HEK293T (cell line): ENCODE data around the gene COL27A1.

ENCODE experiments used
- ARNT ChIP-seq: fragments of 450-650 bp; IDR thresholded peaks from 2 replicates; pipeline ENCODE4 v1.6.1; 2017; ENCODE audit warnings: mild to moderate bottlenecking
- BHLHE40 ChIP-seq: fragments of 450-650 bp; IDR thresholded peaks from 2 replicates; pipeline ENCODE4 v1.6.1; 2016; ENCODE audit warnings: mild to moderate bottlenecking, moderate library complexity, borderline replicate concordance
- CTBP1 ChIP-seq: fragments of 450-650 bp; IDR thresholded peaks from 2 replicates; pipeline ENCODE4 v1.6.1; 2016; ENCODE audit warnings: borderline replicate concordance
- ELF4 ChIP-seq: fragments of 450-650 bp; IDR thresholded peaks from 2 replicates; pipeline ENCODE4 v1.6.1; 2017; ENCODE audit warnings: antibody characterized with exemption
- FOXA1 ChIP-seq: fragments of 450-650 bp; IDR thresholded peaks from 2 replicates; pipeline ENCODE4 v1.6.1; 2016; ENCODE audit warnings: mild to moderate bottlenecking
- FOXK2 ChIP-seq: fragments of 450-650 bp; IDR thresholded peaks from 2 replicates; pipeline ENCODE4 v1.6.1; 2016; ENCODE audit warnings: mild to moderate bottlenecking
- FOXM1 ChIP-seq: fragments of 450-650 bp; IDR thresholded peaks from 2 replicates; pipeline ENCODE4 v1.6.1; 2017; ENCODE audit warnings: mild to moderate bottlenecking, borderline replicate concordance
- HDGF ChIP-seq: fragments of 450-650 bp; IDR thresholded peaks from 2 replicates; pipeline ENCODE4 v1.6.1; 2017; ENCODE audit warnings: antibody characterized with exemption, borderline replicate concordance
- L3MBTL2 ChIP-seq: fragments of 450-650 bp; conservative IDR thresholded peaks from 2 replicates; pipeline ENCODE4 v1.6.1; 2016; ENCODE audit warnings: mild to moderate bottlenecking
- LEF1 ChIP-seq: fragments of 450-650 bp; IDR thresholded peaks from 2 replicates; pipeline ENCODE4 v1.6.1; 2017; ENCODE audit warnings: mild to moderate bottlenecking, borderline replicate concordance
- PKNOX1 ChIP-seq: fragments of 450-650 bp; IDR thresholded peaks from 2 replicates; pipeline ENCODE4 v1.6.1; 2016
- SP1 ChIP-seq: fragments of 450-650 bp; IDR thresholded peaks from 2 replicates; pipeline ENCODE4 v1.6.1; 2017
- SUZ12 ChIP-seq: fragments of 450-650 bp; IDR thresholded peaks from 2 replicates; pipeline ENCODE4 v1.6.1; 2016; ENCODE audit warnings: mild to moderate bottlenecking
- TARDBP ChIP-seq: fragments of 450-650 bp; IDR thresholded peaks from 2 replicates; pipeline ENCODE4 v1.6.1; 2016

- TF ChIP-seq FOXK2, result no peak
- no peak for TF ChIP-seq FOXA1
- TF ChIP-seq ARNT, result no peak
- TF ChIP-seq SUZ12, result no peak
- TF ChIP-seq TARDBP, result no peak
- no peak for TF ChIP-seq BHLHE40
- TF ChIP-seq PKNOX1, result no peak
- TF ChIP-seq HDGF, result no peak
- no peak for TF ChIP-seq L3MBTL2
- TF ChIP-seq FOXM1, result no peak
- no peak for TF ChIP-seq SP1
- no peak for TF ChIP-seq CTBP1
- TF ChIP-seq LEF1, result no peak
- no peak for TF ChIP-seq ELF4
Measured at GRCh38 chr9:114116126-114116747, 39.1 kb upstream of the COL27A1 start.
